ENCODE data around the gene SUPT7L.
A peak's percentile ranks its signal among the peaks of the same experiment; 100 is the strongest.

The SUPT7L gene

DNA sequence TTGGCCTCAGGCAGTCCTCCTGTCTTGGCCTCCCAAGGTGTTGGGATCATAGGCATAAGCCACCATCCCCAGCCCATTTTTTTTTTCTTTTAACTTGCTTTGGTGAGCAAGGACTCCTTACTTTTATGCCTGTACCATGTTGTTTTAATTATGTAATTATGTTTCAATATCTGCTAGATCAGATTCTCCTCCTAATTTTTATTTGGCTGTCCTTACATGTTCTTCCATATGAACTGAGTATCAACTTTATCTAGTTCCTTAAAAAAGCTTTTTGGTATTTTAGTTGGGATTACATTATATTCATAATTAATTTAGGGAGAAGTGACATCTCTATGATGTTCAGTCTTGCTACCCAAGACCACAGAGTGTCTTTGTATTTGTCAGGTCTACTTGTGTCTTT, 18.2 kb downstream of the SUPT7L start:
- TF ChIP-seq, protein P1, sequence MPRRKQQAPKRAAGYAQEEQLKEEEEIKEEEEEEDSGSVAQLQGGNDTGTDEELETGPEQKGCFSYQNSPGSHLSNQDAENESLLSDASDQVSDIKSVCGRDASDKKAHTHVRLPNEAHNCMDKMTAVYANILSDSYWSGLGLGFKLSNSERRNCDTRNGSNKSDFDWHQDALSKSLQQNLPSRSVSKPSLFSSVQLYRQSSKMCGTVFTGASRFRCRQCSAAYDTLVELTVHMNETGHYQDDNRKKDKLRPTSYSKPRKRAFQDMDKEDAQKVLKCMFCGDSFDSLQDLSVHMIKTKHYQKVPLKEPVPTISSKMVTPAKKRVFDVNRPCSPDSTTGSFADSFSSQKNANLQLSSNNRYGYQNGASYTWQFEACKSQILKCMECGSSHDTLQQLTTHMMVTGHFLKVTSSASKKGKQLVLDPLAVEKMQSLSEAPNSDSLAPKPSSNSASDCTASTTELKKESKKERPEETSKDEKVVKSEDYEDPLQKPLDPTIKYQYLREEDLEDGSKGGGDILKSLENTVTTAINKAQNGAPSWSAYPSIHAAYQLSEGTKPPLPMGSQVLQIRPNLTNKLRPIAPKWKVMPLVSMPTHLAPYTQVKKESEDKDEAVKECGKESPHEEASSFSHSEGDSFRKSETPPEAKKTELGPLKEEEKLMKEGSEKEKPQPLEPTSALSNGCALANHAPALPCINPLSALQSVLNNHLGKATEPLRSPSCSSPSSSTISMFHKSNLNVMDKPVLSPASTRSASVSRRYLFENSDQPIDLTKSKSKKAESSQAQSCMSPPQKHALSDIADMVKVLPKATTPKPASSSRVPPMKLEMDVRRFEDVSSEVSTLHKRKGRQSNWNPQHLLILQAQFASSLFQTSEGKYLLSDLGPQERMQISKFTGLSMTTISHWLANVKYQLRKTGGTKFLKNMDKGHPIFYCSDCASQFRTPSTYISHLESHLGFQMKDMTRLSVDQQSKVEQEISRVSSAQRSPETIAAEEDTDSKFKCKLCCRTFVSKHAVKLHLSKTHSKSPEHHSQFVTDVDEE (CRISPR knock-in tag; IDR thresholded peaks at IDR 0.05): peak; percentile 40; the same call in 1 of the 2 replicates
- TF ChIP-seq ZNF70 (CRISPR knock-in tag; IDR thresholded peaks at IDR 0.05) (peak; percentile 97), ZFP30 (CRISPR knock-in tag; IDR thresholded peaks at IDR 0.05) (no peak), TCF4 (CRISPR knock-in tag; IDR thresholded peaks at IDR 0.05; ENCODE audit: borderline replicate concordance) (peak; percentile 92), ZC3H10 (CRISPR knock-in tag; IDR thresholded peaks at IDR 0.05) (no peak), OSR1 (CRISPR knock-in tag; IDR thresholded peaks at IDR 0.05) (no peak), RARB (CRISPR knock-in tag; IDR thresholded peaks at IDR 0.05) (no peak), TOX (CRISPR knock-in tag; IDR thresholded peaks at IDR 0.05; ENCODE audit: borderline replicate concordance) (no peak)
- TF ChIP-seq, protein P2, sequence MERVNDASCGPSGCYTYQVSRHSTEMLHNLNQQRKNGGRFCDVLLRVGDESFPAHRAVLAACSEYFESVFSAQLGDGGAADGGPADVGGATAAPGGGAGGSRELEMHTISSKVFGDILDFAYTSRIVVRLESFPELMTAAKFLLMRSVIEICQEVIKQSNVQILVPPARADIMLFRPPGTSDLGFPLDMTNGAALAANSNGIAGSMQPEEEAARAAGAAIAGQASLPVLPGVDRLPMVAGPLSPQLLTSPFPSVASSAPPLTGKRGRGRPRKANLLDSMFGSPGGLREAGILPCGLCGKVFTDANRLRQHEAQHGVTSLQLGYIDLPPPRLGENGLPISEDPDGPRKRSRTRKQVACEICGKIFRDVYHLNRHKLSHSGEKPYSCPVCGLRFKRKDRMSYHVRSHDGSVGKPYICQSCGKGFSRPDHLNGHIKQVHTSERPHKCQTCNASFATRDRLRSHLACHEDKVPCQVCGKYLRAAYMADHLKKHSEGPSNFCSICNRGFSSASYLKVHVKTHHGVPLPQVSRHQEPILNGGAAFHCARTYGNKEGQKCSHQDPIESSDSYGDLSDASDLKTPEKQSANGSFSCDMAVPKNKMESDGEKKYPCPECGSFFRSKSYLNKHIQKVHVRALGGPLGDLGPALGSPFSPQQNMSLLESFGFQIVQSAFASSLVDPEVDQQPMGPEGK (CRISPR knock-in tag; IDR thresholded peaks at IDR 0.05; ENCODE audit: borderline replicate concordance): no peak
- ATAC-seq: no peak

DNA sequence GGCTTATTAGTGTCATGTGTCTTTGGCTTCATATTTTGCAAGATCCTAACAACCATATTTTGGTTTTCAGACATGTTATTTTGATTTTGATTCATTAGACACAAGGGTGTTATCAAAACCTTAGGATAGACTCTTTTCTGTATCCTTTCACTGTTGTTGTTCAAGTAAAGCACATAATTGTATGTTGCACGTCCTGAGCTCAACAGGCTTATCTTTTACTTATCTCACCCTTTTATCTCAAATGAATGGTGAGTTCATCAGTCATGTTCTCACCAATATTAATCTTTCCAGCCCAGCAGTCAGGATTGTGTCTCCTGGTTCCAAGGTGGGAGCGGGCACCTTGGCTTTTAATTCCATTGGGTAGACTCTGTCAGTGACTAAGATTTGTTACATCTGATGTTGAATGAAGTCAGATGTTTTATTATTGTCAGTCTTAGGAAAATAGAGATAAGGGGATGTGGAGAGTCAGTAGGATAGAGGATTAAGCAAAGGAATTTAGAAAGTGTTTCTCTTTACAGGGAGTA, 22.6 kb downstream of the SUPT7L start:
- TF ChIP-seq CSDC2 (CRISPR knock-in tag; IDR thresholded peaks at IDR 0.05) (no peak), ISL1 (CRISPR knock-in tag; IDR thresholded peaks at IDR 0.05) (no peak), SNAI2 (CRISPR knock-in tag; IDR thresholded peaks at IDR 0.05) (no peak), ZFP3 (CRISPR knock-in tag; IDR thresholded peaks at IDR 0.05) (no peak), BACH2 (CRISPR knock-in tag; IDR thresholded peaks at IDR 0.05; ENCODE audit: borderline replicate concordance) (no peak), OSR1 (CRISPR knock-in tag; IDR thresholded peaks at IDR 0.05) (no peak), ZFP30 (CRISPR knock-in tag; IDR thresholded peaks at IDR 0.05) (no peak), ZNF70 (CRISPR knock-in tag; IDR thresholded peaks at IDR 0.05) (no peak), RARB (CRISPR knock-in tag; IDR thresholded peaks at IDR 0.05) (no peak), ARNTL (CRISPR knock-in tag; IDR thresholded peaks at IDR 0.05; ENCODE audit: borderline replicate concordance, low read depth) (no peak), ZNF8 (CRISPR knock-in tag; IDR thresholded peaks at IDR 0.05) (no peak), ZC3H10 (CRISPR knock-in tag; IDR thresholded peaks at IDR 0.05) (no peak), TOX (CRISPR knock-in tag; IDR thresholded peaks at IDR 0.05; ENCODE audit: borderline replicate concordance) (no peak), GLIS3 (CRISPR knock-in tag; IDR thresholded peaks at IDR 0.05) (no peak)
- TF ChIP-seq, protein P2 (CRISPR knock-in tag; IDR thresholded peaks at IDR 0.05; ENCODE audit: borderline replicate concordance): no peak
- TF ChIP-seq, protein P3, sequence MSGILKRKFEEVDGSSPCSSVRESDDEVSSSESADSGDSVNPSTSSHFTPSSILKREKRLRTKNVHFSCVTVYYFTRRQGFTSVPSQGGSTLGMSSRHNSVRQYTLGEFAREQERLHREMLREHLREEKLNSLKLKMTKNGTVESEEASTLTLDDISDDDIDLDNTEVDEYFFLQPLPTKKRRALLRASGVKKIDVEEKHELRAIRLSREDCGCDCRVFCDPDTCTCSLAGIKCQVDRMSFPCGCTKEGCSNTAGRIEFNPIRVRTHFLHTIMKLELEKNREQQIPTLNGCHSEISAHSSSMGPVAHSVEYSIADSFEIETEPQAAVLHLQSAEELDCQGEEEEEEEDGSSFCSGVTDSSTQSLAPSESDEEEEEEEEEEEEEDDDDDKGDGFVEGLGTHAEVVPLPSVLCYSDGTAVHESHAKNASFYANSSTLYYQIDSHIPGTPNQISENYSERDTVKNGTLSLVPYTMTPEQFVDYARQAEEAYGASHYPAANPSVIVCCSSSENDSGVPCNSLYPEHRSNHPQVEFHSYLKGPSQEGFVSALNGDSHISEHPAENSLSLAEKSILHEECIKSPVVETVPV (CRISPR knock-in tag; IDR thresholded peaks at IDR 0.05): no peak
- TF ChIP-seq, protein P4, sequence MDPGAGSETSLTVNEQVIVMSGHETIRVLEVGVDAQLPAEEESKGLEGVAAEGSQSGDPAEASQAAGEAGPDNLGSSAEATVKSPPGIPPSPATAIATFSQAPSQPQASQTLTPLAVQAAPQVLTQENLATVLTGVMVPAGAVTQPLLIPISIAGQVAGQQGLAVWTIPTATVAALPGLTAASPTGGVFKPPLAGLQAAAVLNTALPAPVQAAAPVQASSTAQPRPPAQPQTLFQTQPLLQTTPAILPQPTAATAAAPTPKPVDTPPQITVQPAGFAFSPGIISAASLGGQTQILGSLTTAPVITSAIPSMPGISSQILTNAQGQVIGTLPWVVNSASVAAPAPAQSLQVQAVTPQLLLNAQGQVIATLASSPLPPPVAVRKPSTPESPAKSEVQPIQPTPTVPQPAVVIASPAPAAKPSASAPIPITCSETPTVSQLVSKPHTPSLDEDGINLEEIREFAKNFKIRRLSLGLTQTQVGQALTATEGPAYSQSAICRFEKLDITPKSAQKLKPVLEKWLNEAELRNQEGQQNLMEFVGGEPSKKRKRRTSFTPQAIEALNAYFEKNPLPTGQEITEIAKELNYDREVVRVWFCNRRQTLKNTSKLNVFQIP (CRISPR knock-in tag; IDR thresholded peaks at IDR 0.05; ENCODE audit: borderline replicate concordance, low read depth): no peak
- TF ChIP-seq, protein P1 (CRISPR knock-in tag; IDR thresholded peaks at IDR 0.05): no peak
- TF ChIP-seq, protein P5, sequence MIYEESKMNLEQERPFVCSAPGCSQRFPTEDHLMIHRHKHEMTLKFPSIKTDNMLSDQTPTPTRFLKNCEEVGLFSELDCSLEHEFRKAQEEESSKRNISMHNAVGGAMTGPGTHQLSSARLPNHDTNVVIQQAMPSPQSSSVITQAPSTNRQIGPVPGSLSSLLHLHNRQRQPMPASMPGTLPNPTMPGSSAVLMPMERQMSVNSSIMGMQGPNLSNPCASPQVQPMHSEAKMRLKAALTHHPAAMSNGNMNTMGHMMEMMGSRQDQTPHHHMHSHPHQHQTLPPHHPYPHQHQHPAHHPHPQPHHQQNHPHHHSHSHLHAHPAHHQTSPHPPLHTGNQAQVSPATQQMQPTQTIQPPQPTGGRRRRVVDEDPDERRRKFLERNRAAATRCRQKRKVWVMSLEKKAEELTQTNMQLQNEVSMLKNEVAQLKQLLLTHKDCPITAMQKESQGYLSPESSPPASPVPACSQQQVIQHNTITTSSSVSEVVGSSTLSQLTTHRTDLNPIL (CRISPR knock-in tag; IDR thresholded peaks at IDR 0.05; ENCODE audit: low read depth): no peak
- no peak for ATAC-seq

All from SK-N-SH treated with all-trans-retinoic acid at 6 μM for 48 hours (cell line).